GM19397 (cell line): ENCODE data around the gene DSG2.

Experiments
- ATAC-seq: cut with Tn5 transposase; IDR thresholded peaks from one replicate; pipeline ENCODE4 v1.9.1; 2021; ENCODE audit warnings: mild to moderate bottlenecking, moderate library complexity; ENCODE audit not compliant: unreplicated experiment

The DSG2 gene

GRCh38 chr18:31551883-31552282 is 53.9 kb downstream of the DSG2 start:
- ATAC-seq, result no peak

GRCh38 chr18:31553800-31554199 is 55.8 kb downstream of the DSG2 start:
- ATAC-seq, result no peak

- ATAC-seq, result no peak
Measured at GRCh38 chr18:31554776-31555175, 56.8 kb downstream of the DSG2 start.

GRCh38 chr18:31555971-31556747 is 58.2 kb downstream of the DSG2 start:
- ATAC-seq, result no peak

GRCh38 chr18:31557446-31557845 is 59.5 kb downstream of the DSG2 start:
- no peak for ATAC-seq

- no peak for ATAC-seq
Measured at GRCh38 chr18:31558567-31558966, 60.6 kb downstream of the DSG2 start.

GRCh38 chr18:31562726-31563125 is 64.7 kb downstream of the DSG2 start:
- ATAC-seq, result no peak

- no peak for ATAC-seq
Measured at GRCh38 chr18:31563778-31564177, 65.8 kb downstream of the DSG2 start.

- ATAC-seq, result no peak
Measured at GRCh38 chr18:31565345-31565744, 67.4 kb downstream of the DSG2 start.

- ATAC-seq, result no peak
Measured at GRCh38 chr18:31565782-31566512, 68.0 kb downstream of the DSG2 start.

- no peak for ATAC-seq
Measured at GRCh38 chr18:31566576-31567306, 68.8 kb downstream of the DSG2 start.

- ATAC-seq, result no peak
Measured at GRCh38 chr18:31572368-31572767, 74.4 kb downstream of the DSG2 start.

- no peak for ATAC-seq
Measured at GRCh38 chr18:31573051-31573450, 75.1 kb downstream of the DSG2 start.

GRCh38 chr18:31574359-31574758 is 76.4 kb downstream of the DSG2 start:
- ATAC-seq, result no peak

- ATAC-seq, result no peak
Measured at GRCh38 chr18:31575515-31576257, 77.7 kb downstream of the DSG2 start.

- ATAC-seq, result peak; percentile 80
Measured at GRCh38 chr18:31576670-31577069, 78.7 kb downstream of the DSG2 start.

- ATAC-seq, result peak; percentile 30
Measured at GRCh38 chr18:31577195-31577594, 79.2 kb downstream of the DSG2 start.

GRCh38 chr18:31578126-31578525 is 80.1 kb downstream of the DSG2 start:
- ATAC-seq, result no peak

- ATAC-seq, result no peak
Measured at GRCh38 chr18:31579375-31579774, 81.4 kb downstream of the DSG2 start.

- no peak for ATAC-seq
Measured at GRCh38 chr18:31581498-31582197, 83.7 kb downstream of the DSG2 start.
